GM12891 (cell line): ENCODE measurements around the gene UGT2B17.

Source experiments
- POLR2A ChIP-seq: IDR thresholded peaks from 2 replicates; pipeline ENCODE4 v1.6.1; 2011; ENCODE audit warnings: low read depth, low read length, control low read depth
- POLR2AphosphoS5 ChIP-seq: IDR thresholded peaks from 2 replicates; pipeline ENCODE4 v1.6.1; 2011; ENCODE audit warnings: low read depth, low read length, control low read depth
- POU2F2 ChIP-seq: IDR thresholded peaks from 2 replicates; pipeline ENCODE4 v1.6.1; 2011; ENCODE audit warnings: low read depth, mild to moderate bottlenecking, control low read depth, low read length, moderate library complexity
- TAF1 ChIP-seq: IDR thresholded peaks from 2 replicates; pipeline ENCODE4 v1.6.1; 2011; ENCODE audit warnings: low read depth, low read length, control low read depth

GRCh38 chr4:68597482-68597881 lies 21.4 kb upstream of the UGT2B17 start:
- TF ChIP-seq POLR2AphosphoS5 (no peak), POLR2A (no peak), TAF1 (no peak), POU2F2 (no peak)
